ENCODE results near the gene OR2A7.
"Not testable (repeated sequence)": the region's sequence is repeated elsewhere in the genome, so short reads cannot be mapped to it uniquely, and the experiment has no call there.

The OR2A7 gene

GRCh38 chr7:144217200-144217599, 47.4 kb downstream of the OR2A7 start:
- not testable (repeated sequence) for H3K4me3 ChIP-seq (replicated peaks; ENCODE audit: low read depth, low read length)

More at GRCh38 chr7:144217200-144217599, 47.4 kb downstream of the OR2A7 start:
- DNase-seq (ENCODE audit: low read depth), result not testable (repeated sequence)
